GM21515 (cell line): Measurements from ENCODE around the gene ATP6AP1.

Experiments used
- ATAC-seq: cut with Tn5 transposase; IDR thresholded peaks from one replicate; pipeline ENCODE4 v1.9.1; 2021; ENCODE audit not compliant: unreplicated experiment

Gene ATP6AP1

DNA sequence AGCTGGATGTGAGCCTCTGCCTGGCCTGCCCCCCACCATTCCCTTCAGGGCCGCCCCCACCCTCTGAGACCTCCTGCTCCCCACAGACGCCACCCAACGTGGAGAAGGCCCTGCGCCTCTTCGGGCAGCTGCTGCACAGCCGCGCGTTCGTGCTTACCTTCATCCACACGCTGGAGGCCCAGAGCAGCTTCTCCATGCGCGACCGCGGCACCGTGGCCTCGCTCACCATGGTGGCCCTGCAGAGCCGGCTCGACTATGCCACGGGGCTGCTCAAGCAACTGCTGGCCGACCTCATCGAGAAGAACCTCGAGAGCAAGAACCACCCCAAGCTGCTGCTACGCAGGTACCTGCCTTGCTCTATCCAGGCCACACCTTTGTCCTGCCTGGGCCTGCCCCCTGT, 39.7 kb downstream of the ATP6AP1 start:
- ATAC-seq, result no peak

DNA sequence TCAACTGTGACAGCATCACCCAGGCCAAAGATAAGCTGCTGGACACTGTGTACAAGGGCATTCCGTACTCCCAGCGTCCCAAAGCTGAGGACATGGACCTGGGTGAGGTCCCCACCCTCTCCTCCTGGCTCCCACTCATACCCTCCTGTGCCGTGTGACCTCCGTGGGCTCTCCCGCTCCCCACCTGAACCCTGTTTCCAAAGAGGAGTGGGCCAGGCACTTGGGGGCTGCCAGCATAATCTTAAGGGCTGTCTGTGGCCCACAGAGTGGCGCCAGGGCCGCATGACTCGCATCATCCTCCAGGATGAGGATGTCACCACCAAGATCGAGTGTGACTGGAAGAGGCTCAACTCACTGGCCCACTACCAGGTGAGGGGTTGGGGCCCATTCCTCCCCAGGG, 40.6 kb downstream of the ATP6AP1 start:
- no peak for ATAC-seq

- no peak for ATAC-seq
These were observed 41.4 kb downstream of the ATP6AP1 start for GRCh38 chrX:154469880-154470279.

DNA sequence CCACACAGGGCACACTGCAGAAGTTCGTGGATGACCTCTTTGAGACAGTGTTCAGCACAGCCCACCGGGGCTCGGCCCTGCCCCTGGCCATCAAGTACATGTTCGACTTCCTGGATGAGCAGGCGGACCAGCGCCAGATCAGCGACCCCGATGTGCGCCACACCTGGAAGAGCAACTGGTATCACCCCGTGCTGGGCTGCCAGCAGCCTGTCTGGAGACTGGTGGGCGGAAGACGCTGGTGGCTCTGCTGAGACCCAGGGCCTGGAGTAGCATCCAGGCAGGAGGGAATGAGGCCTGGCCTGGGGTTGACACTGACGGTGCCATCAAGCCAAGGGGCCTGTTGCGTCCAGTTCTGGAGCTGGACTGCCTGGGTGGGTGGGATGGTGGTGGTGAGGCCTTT, 42.0 kb downstream of the ATP6AP1 start:
- ATAC-seq, result no peak

- no peak for ATAC-seq
These were observed 42.6 kb downstream of the ATP6AP1 start for GRCh38 chrX:154470914-154471568.

- ATAC-seq, result no peak
These were observed 43.6 kb downstream of the ATP6AP1 start for GRCh38 chrX:154471839-154472684.

GRCh38 chrX:154472685-154473632, 44.5 kb downstream of the ATP6AP1 start:
- no peak for ATAC-seq

GRCh38 chrX:154473683-154474082, 45.2 kb downstream of the ATP6AP1 start:
- ATAC-seq, result no peak

DNA sequence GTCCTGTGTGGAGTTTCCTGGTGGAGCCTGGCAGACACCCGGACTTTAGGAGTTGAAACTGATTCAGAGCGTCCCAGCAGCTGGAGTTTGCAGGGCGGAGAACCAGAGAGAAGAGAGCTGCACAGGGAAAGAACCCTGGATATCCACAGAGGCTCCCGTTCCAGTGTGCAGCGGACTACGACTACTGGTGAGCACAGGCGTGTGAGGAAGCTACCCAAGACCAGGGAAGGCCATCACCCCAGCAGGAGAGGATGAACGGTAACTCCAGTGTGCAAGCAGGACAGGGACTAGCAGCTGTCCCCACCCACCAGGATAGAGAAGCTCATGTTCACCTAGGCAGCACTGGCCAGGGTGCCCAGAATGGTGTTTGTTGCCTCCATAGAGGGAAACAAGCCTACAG, 48.3 kb downstream of the ATP6AP1 start:
- ATAC-seq, result no peak

GRCh38 chrX:154477891-154478477, 49.5 kb downstream of the ATP6AP1 start:
- ATAC-seq, result no peak

GRCh38 chrX:154478728-154479622, 50.5 kb downstream of the ATP6AP1 start, which contains the start of gene LAGE3:
TSS of gene LAGE3 (minus strand) at chrX:154479281. CDS start at chrX:154478915, 366 bp downstream.
- peak; percentile 83 for ATAC-seq

DNA sequence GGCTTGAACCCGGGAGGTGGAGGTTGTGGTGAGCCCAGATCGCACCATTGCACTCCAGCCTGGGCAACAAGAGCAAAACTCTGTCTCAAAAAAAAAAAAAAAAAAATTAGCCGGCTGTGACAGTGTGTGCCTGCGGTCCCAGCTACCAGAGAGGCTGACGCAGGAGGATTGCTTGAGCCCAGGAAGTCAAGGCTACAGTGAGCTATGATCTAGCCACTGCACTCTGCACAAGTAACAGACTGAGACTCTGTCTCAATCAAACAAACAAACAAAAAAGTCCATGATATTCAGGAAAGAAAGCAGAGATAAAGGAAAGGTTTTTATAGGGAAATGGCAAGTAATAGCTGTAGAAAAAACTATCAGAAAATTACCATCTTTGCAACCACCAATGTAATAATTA, 52.7 kb downstream of the ATP6AP1 start:
- no peak for ATAC-seq

DNA sequence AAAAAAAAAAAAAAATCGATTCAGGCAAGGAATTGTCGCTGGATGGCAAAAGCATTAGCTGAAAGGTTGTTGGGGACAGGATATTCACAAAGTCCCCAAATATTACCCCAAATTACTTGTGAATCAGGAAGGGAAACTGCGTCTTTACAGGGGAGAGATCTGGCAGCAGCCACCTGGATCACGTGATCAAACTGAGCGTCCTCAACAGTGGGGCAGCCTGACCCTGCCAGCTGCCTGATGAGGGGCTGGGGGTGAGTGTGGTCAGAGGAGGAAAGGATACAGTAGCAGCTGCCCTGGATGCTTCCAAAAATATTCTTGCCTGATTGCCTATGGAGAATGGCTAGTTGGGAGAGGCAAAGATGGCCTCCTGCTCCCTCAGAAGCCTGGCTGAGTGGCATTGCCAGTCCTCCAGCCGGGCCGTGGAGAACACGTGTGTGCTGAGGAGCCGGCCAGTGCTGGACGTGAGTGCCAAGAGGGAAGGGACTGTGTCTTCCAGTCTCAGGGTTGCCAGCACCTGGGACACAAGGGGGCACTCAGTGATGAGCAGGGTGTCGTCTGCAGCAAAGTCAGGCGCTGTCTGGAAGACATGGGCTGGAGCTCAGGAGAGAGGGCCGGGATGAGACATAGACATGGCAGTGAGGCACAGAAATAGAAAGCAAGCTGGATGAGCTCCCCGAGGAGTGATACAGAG, 53.6 kb downstream of the ATP6AP1 start:
- ATAC-seq, result no peak

DNA sequence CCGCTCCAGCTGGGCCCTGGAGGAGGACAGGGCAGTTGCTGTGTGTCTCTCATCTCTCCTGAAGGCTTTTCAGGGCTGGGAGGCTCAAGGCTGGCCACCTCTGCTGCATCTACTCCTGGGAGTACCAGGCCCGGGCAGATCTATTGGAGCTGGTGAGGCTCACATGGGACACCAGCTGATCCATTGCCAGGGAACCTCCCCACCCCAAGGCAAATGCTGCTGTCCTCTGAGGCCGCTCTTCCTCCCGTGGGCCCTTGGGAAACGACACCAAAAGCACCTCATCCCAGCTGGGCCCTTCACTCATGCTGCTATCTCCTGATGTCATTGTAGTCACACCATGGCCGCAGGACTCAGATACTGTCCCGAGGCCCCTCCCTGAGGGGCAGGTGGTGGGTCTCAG, 54.3 kb downstream of the ATP6AP1 start:
- ATAC-seq, result no peak

DNA sequence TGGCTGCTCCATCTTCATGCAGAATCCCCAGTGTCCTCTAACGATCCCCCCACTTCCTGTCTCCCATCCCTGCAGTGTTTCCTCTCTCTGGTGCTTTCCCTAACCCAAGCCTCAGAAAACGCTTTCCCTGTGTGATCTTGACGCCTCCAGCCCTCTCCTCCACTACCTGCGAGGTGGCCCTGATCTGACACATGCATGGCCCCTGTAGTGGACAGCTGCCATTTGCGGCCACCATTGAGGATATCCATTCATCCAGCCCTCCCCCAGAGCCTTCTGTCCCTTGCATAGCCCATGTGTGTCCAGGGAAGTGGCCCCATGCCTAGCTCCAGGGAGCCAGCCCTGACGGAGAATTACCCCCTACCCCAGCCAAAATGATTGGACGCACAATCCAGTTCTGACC, 54.8 kb downstream of the ATP6AP1 start:
- no peak for ATAC-seq

DNA sequence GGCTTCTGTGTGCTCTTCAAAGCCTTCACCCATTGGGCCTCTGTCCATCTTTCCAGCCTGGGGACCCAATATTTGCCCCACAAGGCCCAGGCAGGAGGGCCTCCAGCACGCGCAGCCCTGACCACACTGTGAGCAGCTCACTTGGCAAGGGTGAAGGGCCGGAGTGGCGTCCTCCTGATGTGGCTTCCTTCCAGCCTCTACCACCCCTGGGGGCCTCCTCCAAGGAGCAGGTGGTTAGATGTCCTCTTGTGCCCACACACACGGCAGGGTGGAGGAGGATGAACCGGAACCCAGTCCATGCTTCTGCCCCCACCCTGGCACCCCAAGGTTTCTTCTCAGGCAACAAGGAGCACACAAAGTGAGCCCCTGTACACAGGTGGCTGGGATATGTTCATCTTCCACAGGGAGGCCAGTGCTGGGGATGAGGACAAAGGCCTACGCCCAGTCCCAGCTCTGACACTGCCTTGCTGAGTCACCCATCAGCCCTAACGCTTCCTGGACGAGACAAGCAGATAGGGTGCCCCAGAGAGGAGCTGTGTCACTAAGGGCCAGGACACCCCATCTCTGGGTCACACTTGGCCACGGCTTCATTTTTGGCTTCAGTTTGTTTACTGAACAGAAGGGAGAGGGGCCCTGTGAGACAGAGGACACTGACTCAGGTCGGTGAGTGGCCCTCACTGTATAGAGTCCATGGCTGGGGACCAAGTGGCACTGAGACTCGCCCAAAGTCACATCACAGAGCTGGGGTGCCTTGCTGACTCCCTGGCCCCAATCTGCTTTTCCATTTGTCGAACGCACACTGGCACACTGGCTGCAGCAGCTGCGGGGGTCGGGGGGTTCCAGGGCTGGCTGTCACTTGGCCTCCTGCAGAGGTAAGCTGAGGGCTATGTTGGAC, 56.0 kb downstream of the ATP6AP1 start:
- ATAC-seq, result no peak

DNA sequence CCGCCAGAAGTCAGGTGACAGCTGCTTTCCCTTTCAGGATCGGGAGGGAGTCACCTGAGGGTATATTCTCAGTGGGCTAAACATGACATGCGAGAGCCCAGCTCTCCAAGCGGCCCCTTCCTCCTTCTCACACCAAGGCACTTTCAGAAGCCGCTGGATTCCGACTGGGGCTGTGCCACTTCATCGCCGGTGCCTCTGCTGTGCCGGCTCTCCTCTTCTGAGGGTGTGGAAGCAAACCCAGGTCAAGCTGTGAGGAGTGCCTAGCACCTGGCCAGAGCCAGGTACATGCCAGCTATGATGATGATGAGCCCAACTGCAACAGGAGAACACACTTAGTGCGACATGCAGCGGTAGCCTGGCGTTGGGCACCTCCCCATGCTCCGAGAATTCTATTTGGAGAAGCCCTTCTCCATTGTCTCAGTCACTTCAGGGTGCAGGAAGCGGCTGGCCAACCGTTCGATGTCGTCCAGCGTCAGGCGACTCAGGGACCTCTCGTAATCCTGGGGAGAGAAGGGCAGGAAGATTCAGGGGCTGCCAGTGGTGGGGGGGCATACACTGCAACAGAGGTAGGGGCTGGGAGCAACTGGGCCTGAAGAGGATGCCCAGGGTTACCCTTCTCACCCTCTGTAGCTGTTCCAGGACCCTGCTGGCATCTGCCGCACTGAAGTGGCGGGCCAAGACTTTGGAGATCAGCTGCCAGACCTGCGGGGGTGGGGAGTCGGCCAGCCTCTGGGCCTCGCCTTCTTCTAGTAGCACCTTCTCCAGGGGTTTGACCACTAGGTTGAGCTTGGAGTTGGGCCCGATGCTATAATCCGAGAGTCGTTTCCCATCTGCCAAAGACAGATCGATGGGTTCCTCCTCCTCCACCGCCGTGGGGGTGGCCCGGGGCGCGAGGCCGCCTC, 56.9 kb downstream of the ATP6AP1 start:
- ATAC-seq, result no peak
